GM13976 (cell line): Measurements from ENCODE around the gene CFAP299.

ENCODE experiments used
- DNase-seq: peaks from one replicate; pipeline ENCODE4 v3.0.0; 2012; ENCODE audit warnings: low spot score
- CTCF ChIP-seq: IDR thresholded peaks from 2 replicates; pipeline ENCODE4 v1.5.1; 2012; ENCODE audit warnings: borderline replicate concordance, mild to moderate bottlenecking; ENCODE audit not compliant: insufficient read depth; ENCODE audit errors: extremely low read depth, missing control alignments, control extremely low read depth
- in situ Hi-C: fragments of 300-500 bp; cut with MboI; formaldehyde crosslinking; loops from one replicate; pipeline ENCODE4 v1.12.0; 2022; ENCODE audit warnings: low sequenced_read_pairs, mixed read lengths, inconsistent platforms; ENCODE audit not compliant: unreplicated experiment

Gene CFAP299

GRCh38 chr4:80452055-80452454 is 116.5 kb downstream of the CFAP299 start:
- no peak for TF ChIP-seq CTCF
- no peak for DNase-seq
- in situ Hi-C loops, result no loop called here

GRCh38 chr4:80452768-80453167 is 117.2 kb downstream of the CFAP299 start:
- in situ Hi-C loops, result no loop called here
- no peak for TF ChIP-seq CTCF
- no peak for DNase-seq

- in situ Hi-C loops, result no loop called here
- DNase-seq, result no peak
- no peak for TF ChIP-seq CTCF
These were observed 118.5 kb downstream of the CFAP299 start for GRCh38 chr4:80454040-80454439.

GRCh38 chr4:80454556-80454955 is 119.0 kb downstream of the CFAP299 start:
- TF ChIP-seq CTCF, result no peak
- in situ Hi-C loops, result no loop called here
- DNase-seq, result no peak

- in situ Hi-C loops, result no loop called here
- DNase-seq, result no peak
- TF ChIP-seq CTCF, result no peak
These were observed 124.5 kb downstream of the CFAP299 start for GRCh38 chr4:80459918-80460473.

GRCh38 chr4:80461412-80461811 is 125.9 kb downstream of the CFAP299 start:
- DNase-seq, result no peak
- in situ Hi-C loops, result no loop called here
- no peak for TF ChIP-seq CTCF
